HG03139 (cell line): ENCODE results near the gene PIGQ.

Experiments used
- ATAC-seq: cut with Tn5 transposase; IDR thresholded peaks from one replicate; pipeline ENCODE4 v1.9.1; 2021; ENCODE audit not compliant: unreplicated experiment

The PIGQ gene

GRCh38 chr16:533391-534123 lies 36.2 kb upstream of the PIGQ start:
- ATAC-seq = no peak

- no peak for ATAC-seq
Measured at GRCh38 chr16:534135-534534, 35.6 kb upstream of the PIGQ start.

- ATAC-seq = no peak
Measured at GRCh38 chr16:534856-535445, 34.8 kb upstream of the PIGQ start.

GRCh38 chr16:535446-536405 lies 34.0 kb upstream of the PIGQ start:
- ATAC-seq = no peak

- no peak for ATAC-seq
Measured at GRCh38 chr16:536746-537145, 33.0 kb upstream of the PIGQ start.

GRCh38 chr16:537415-538335 lies 32.1 kb upstream of the PIGQ start:
- ATAC-seq = no peak

- ATAC-seq = no peak
Measured at GRCh38 chr16:539901-540530, 29.8 kb upstream of the PIGQ start.

GRCh38 chr16:540645-541340 lies 29.0 kb upstream of the PIGQ start:
- ATAC-seq = no peak

- no peak for ATAC-seq
Measured at GRCh38 chr16:543301-544164, 26.2 kb upstream of the PIGQ start.

- no peak for ATAC-seq
Measured at GRCh38 chr16:544517-544916, 25.3 kb upstream of the PIGQ start.

GRCh38 chr16:546909-547770 lies 22.6 kb upstream of the PIGQ start:
- no peak for ATAC-seq

- ATAC-seq = no peak
Measured at GRCh38 chr16:548586-548985, 21.2 kb upstream of the PIGQ start.

- ATAC-seq = no peak
Measured at GRCh38 chr16:549544-550263, 20.1 kb upstream of the PIGQ start.

GRCh38 chr16:551210-551609 lies 18.6 kb upstream of the PIGQ start:
- ATAC-seq = no peak

- ATAC-seq = no peak
Measured at GRCh38 chr16:552171-552570, 17.6 kb upstream of the PIGQ start.

GRCh38 chr16:553601-554296 lies 16.0 kb upstream of the PIGQ start:
- ATAC-seq = no peak

- ATAC-seq = no peak
Measured at GRCh38 chr16:554297-554621, 15.5 kb upstream of the PIGQ start.
